ENCODE results near the gene DNAJB13.
A peak's percentile ranks its signal among the peaks of the same experiment; 100 is the strongest.
"Not testable (repeated sequence)": the region's sequence is repeated elsewhere in the genome, so short reads cannot be mapped to it uniquely, and the experiment has no call there.

The DNAJB13 gene, protein sequence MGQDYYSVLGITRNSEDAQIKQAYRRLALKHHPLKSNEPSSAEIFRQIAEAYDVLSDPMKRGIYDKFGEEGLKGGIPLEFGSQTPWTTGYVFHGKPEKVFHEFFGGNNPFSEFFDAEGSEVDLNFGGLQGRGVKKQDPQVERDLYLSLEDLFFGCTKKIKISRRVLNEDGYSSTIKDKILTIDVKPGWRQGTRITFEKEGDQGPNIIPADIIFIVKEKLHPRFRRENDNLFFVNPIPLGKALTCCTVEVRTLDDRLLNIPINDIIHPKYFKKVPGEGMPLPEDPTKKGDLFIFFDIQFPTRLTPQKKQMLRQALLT

GRCh38 chr11:73950869-73951710, at the start of gene DNAJB13:
Gene DNAJB13 (plus strand): TSS chr11:73951026. CDS start chr11:73951070, 44 bp downstream.
- peak; percentile 68 for DNase-seq (ENCODE audit: low read depth)

- DNase-seq (ENCODE audit: low read depth), result no peak
Measured at GRCh38 chr11:73902303-73902702, 48.5 kb upstream of the DNAJB13 start.

- DNase-seq (ENCODE audit: low read depth), result peak; percentile 47
Measured at GRCh38 chr11:73907191-73907590, 43.6 kb upstream of the DNAJB13 start.

- no peak for DNase-seq (ENCODE audit: low read depth)
Measured at GRCh38 chr11:73912026-73912425, 38.8 kb upstream of the DNAJB13 start.

DNA sequence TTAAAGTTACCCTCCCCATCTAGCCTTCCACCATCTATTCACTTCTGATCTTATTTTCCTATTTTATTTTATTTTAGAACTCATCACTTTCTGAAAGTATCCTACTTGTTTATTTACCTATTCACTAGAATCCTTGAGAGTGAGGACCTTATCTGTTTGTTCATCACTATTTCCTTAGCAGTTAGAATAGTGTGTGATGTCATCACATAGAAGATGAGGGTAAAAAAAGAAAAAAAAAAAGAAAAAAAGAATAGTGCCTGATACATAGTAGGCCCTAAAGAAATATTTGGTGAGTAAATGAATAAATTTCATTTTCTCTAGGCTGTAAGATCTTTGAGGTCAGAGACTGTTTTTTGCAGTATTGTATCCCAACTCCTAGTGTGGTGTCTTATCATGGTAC, 37.4 kb upstream of the DNAJB13 start:
- no peak for DNase-seq (ENCODE audit: low read depth)

DNA sequence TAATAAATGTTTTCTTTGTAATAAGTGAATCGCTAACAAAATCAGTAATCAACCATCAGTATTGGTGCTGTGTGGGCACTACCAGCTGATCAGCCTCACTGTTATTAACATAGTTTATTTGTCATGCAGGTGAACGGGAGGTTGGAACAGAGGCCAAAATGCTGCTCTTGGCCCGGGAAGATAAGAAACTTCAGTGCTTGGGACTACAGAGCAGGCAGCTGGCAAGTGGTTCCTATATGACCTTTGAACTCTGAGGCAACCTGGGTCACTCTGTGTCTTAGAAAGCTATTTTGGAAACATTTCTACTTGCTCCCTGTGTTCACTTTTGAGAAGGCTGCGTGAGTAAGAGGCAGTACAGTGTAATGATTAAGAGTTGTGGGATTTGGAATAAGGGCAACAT, 36.5 kb upstream of the DNAJB13 start:
- no peak for DNase-seq (ENCODE audit: low read depth)

DNA sequence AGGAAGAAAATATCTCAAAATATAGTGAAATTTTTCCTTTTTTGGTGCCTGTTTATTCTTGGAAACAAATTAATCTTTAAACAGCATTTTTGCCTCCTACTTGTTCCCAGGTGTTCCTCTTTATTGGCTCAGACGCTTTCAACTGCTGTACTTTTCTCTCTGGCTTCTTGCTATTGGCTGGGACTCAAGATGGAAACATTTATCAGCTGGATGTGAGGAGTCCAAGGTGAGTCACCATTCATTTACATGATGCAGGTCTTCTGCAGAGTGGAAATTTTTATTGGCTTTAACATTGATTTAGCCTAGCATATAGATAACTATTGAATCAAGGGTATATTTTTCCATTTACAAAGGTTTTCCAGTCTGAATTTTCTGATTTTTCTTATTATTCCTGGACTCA, 34.4 kb upstream of the DNAJB13 start:
- no peak for DNase-seq (ENCODE audit: low read depth)

DNA sequence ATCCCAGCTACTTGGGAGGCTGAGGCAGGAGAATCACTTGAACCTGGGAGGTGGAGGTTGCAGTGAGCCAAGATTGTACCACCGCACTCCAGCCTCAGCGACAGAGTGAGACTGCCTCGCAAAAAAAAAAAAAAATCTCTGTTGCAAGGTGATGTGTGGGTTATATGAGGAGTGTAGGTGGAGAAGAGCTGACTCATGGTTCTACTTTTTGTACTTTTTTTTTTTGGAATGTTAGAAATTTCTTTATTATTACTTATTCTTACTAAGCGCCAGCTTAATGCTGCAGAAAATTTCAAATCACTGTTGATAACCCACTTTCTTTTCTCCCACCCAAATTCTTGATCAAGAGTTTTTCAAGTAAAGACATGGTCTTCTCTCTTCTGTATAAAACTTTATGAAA, 29.6 kb upstream of the DNAJB13 start:
- no peak for DNase-seq (ENCODE audit: low read depth)

DNA sequence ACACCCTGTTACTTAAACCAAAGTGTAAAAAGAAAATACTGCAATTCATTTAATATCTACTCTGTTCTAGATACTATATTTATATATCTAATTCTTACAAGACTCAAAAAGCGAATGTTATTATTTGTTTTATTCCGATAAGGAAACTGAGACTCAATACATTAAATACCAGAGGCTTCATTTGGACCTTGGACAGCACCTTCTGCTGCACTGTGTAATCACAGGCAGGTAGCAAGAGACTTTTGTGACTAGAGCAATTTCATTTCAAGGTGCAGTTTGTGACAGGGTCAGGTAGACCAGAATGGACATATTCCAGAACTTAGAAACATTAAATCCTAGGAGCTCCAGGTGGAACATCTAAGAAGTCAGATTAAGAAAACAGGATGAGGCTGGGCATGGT, 21.4 kb upstream of the DNAJB13 start:
- no peak for DNase-seq (ENCODE audit: low read depth)

DNA sequence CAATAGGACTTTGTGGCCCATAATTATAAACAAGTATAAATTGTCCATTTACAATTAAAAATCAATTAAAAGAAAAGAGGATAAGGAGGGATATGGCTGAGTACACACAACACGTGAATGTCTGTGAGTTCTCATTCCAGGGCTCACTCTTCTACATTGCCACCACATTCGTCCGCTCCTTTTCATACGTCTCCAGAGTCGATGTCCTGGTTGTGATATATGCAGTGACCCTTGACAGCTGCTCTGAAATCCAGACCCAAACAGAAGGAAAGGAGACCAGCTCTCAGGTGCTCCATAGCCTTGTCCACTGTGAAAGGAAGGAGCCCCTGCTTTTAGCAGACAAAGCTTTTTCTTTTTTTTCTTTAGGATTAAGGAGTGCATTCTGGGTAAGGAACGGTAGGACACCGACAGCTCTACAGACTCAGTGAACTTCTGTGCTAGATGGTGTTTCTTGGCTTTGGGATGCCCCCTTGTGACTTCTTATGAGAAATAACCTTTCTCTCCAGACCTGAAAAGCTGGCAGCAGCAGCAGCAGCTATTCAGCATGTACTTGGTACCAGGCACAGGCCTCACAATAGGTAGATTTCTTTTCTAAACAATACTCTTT, 19.7 kb upstream of the DNAJB13 start:
- peak; percentile 76 for DNase-seq (ENCODE audit: low read depth)

DNA sequence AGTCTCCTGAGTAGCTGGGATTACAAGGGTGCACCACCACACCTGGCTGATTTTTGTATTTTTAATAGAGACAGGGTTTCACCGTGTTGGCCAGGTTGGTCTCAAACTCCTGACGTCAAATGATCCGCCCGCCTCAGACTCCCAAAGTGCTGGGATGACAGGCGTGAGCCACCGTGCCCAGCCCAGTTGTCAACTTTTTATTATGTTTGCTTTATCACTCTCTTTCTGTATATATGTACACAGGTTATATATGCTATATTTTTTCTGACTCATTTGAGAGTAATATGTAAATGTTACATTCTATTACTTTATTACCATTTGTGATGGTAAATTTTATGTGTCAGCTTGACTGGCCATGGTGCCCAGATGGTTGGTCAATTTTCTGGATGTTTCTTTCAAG, 18.9 kb upstream of the DNAJB13 start:
- DNase-seq (ENCODE audit: low read depth), result no peak

- DNase-seq (ENCODE audit: low read depth), result no peak
Measured at GRCh38 chr11:73932781-73933180, 18.0 kb upstream of the DNAJB13 start.

DNA sequence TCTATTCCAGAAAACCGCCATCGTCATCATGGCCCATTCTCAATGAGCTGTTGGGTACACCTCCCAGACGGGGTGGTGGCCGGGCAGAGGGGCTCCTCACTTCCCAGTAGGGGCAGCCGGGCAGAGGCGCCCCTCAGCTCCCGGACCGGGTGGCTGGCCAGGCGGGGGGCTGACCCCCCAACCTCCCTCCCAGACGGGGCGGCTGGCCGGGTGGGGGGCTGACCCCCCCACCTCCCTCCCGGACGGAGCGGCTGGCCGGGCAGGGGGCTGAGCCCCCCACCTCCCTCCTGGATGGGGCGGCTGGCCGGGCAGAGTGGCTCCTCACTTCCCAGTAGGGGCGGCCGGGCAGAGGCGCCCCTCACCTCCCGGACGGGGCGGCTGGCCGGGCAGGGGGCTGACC, 14.8 kb upstream of the DNAJB13 start:
- not testable (repeated sequence) for DNase-seq (ENCODE audit: low read depth)

DNA sequence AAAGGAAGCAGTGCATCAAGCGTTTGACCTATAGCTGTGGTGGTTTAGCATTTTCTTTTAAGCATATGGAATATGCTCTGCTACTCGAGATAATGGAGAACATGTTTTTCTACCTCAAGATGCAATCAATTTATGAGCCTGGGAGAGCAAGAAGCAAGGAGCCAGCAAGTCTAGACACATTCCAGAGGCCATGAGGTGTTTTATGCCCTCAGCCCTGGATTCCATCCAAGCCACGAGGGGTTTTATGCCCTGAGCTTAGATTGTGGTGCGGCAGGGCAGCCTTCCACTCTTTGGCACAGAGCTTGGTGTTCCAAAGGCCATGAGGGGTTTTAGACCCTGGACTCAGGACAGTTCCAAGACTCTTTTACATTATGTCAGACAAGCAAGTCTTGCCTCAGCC, 11.7 kb upstream of the DNAJB13 start:
- peak; percentile 32 for DNase-seq (ENCODE audit: low read depth)

- DNase-seq (ENCODE audit: low read depth), result no peak
Measured at GRCh38 chr11:73940801-73941570, 9.8 kb upstream of the DNAJB13 start.

- no peak for DNase-seq (ENCODE audit: low read depth)
Measured at GRCh38 chr11:73942010-73942409, 8.8 kb upstream of the DNAJB13 start.

GRCh38 chr11:73944085-73944484, 6.7 kb upstream of the DNAJB13 start:
- no peak for DNase-seq (ENCODE audit: low read depth)

DNA sequence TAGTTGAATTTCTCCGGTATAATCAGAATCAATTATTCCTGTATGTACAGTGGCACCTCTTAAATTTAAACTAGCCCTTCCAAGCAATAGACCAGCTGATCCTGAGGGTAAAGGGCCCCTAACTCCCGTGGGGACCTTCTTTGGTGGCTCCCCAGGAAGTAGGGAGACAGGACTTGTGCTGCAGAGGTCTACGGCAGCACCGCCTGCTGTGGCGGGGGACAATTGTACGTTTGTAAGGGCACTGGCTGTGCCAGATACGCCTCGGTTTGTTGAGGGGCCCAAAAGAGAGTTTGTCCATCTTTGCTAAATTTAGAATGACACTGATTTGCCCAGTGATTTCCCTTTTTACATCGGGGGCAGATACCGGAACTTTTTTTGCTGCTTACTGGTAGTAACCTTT, 5.9 kb upstream of the DNAJB13 start:
- no peak for DNase-seq (ENCODE audit: low read depth)

DNA sequence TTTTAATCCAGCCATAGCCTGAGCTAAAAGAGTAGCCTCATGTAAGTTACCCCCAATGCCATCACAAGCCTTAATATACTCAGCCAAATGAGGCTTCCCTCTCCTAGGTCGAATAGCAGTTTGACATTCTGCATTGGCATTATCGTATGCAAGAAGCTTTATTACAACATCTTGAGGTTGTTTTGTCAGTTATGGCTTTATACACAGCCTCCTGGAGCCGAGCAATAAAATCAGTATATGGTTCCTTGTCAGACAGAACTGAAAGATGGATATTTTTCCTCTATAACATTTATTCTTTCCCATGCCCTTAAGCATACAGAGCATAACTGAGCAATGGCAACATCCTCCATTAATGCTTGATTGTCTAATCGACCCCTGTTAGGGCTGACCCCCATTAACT, 5.4 kb upstream of the DNAJB13 start:
- DNase-seq (ENCODE audit: low read depth), result no peak

GRCh38 chr11:73946798-73947458, 3.9 kb upstream of the DNAJB13 start:
- DNase-seq (ENCODE audit: low read depth), result no peak

- DNase-seq (ENCODE audit: low read depth), result no peak
Measured at GRCh38 chr11:73949246-73949645, 1.6 kb upstream of the DNAJB13 start.

DNA sequence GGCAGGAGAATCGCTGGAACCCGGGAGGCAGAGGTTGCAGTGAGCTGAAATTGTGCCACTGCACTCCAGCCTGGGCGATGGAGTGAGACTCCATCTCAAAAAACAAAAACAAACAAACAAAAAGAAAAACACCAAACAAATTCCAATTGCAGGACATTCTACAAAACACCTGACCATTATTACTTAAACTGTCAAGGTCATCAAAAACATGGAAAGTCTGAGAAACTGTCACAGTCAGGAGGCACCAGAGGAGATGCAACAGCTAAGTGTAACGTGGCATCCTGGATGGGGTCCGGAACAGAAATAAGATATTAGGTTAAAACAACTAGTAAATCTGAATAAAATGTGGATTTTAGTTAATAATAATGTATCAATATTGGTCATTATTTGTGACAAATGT, 914 bp upstream of the DNAJB13 start:
- no peak for DNase-seq (ENCODE audit: low read depth)

Measured in EH (cell line).